MM.1S (cell line): ENCODE measurements around the gene SELL.

Experiments
- DNase-seq: peaks from one replicate; pipeline ENCODE4 v3.0.0-alpha.2; 2015
- H2AFZ ChIP-seq: fragments of 300-600 bp; sonication (generic); 2 replicates; pipeline ENCODE4 v1.6.0; 2016; ENCODE audit warnings: antibody characterized with exemption, low read length
- H3F3A ChIP-seq: fragments of 300-600 bp; sonication (generic); 2 replicates; pipeline ENCODE4 v1.6.1; 2016; ENCODE audit warnings: mild to moderate bottlenecking, antibody characterized with exemption, low read length, moderate library complexity, mixed read lengths; ENCODE audit not compliant: insufficient read depth
- H3K27ac ChIP-seq: fragments of 300-600 bp; sonication (generic); 2 replicates; pipeline ENCODE4 v1.5.1; 2016; ENCODE audit warnings: mild to moderate bottlenecking, low read length
- H3K27me3 ChIP-seq: fragments of 300-600 bp; sonication (generic); replicated peaks from 2 replicates; pipeline ENCODE4 v1.6.0; 2016; ENCODE audit warnings: low read length; ENCODE audit not compliant: insufficient read depth
- H3K36me3 ChIP-seq: fragments of 300-600 bp; sonication (generic); replicated peaks from 2 replicates; pipeline ENCODE4 v1.6.1; 2016; ENCODE audit warnings: mild to moderate bottlenecking, low read length, mixed read lengths; ENCODE audit not compliant: insufficient read depth
- H3K4me1 ChIP-seq: fragments of 300-600 bp; sonication (generic); 2 replicates; pipeline ENCODE4 v1.6.1; 2016; ENCODE audit warnings: low read length, mixed read lengths
- H3K4me2 ChIP-seq: fragments of 300-600 bp; sonication (generic); 2 replicates; pipeline ENCODE4 v1.6.0; 2016; ENCODE audit warnings: low read depth, low read length
- H3K4me3 ChIP-seq: fragments of 300-600 bp; sonication (generic); 2 replicates; pipeline ENCODE4 v1.5.1; 2016; ENCODE audit warnings: low read length, mixed read lengths
- H3K79me2 ChIP-seq: fragments of 300-600 bp; sonication (generic); 2 replicates; pipeline ENCODE4 v1.6.1; 2016; ENCODE audit warnings: mixed run types, low read length, mixed read lengths
- H3K9ac ChIP-seq: fragments of 300-600 bp; sonication (generic); 2 replicates; pipeline ENCODE4 v1.6.1; 2016; ENCODE audit warnings: low read length, mixed read lengths
- H3K9me2 ChIP-seq: fragments of 300-600 bp; sonication (generic); replicated peaks from 2 replicates; pipeline ENCODE4 v1.6.1; 2016; ENCODE audit warnings: mild to moderate bottlenecking, low read length, mixed read lengths; ENCODE audit not compliant: insufficient read depth
- H3K9me3 ChIP-seq: fragments of 300-600 bp; sonication (generic); replicated peaks from 2 replicates; pipeline ENCODE4 v1.6.1; 2016; ENCODE audit warnings: mild to moderate bottlenecking, low read length, mixed read lengths; ENCODE audit not compliant: insufficient read depth
- H4K20me1 ChIP-seq: fragments of 300-600 bp; sonication (generic); 2 replicates; pipeline ENCODE4 v1.6.1; 2016; ENCODE audit warnings: mild to moderate bottlenecking, low read length, moderate library complexity, mixed read lengths; ENCODE audit not compliant: insufficient read depth
- CTCF ChIP-seq: fragments of 300-600 bp; sonication (generic); IDR thresholded peaks from 2 replicates; pipeline ENCODE4 v1.5.1; 2016; ENCODE audit warnings: antibody characterized with exemption, low read length, mixed read lengths
- EZH2 ChIP-seq: fragments of 300-600 bp; sonication (generic); optimal IDR thresholded peaks from 2 replicates; pipeline ENCODE3; 2017; ENCODE audit warnings: low read depth, mild to moderate bottlenecking, antibody characterized with exemption, low read length, mixed read lengths
- EZH2phosphoT487 ChIP-seq: fragments of 300-600 bp; sonication (generic); IDR thresholded peaks from 2 replicates; pipeline ENCODE4 v1.6.1; 2018; ENCODE audit warnings: antibody characterized with exemption, low read length

The SELL gene

GRCh38 chr1:169704797-169705196 lies 6.6 kb downstream of the SELL start:
- Histone ChIP-seq H3K27me3 (no peaks in the 10 kb centered on the region), H3K9me3 (no peaks in the 10 kb centered on the region), H3K27ac (no peak overlapping the region)

GRCh38 chr1:169701261-169702005 lies 10.0 kb downstream of the SELL start:
- Histone ChIP-seq H3K79me2 (no peaks in the 10 kb centered on the region), H3K27ac (no peak overlapping the region), H3K4me3 (no peak overlapping the region), H3K9ac (no peak overlapping the region), H3K4me1 (no peaks in the 10 kb centered on the region), H3K36me3 (no peaks in the 10 kb centered on the region), H3K9me2 (no peaks in the 10 kb centered on the region), H4K20me1 (no peaks in the 10 kb centered on the region), H3K27me3 (peaks cover under 1% of the 10 kb centered on the region; the same call in 1 of the 2 replicates), H3K9me3 (no peaks in the 10 kb centered on the region), H2AFZ (no peak overlapping the region), H3F3A (no peaks in the 10 kb centered on the region), H3K4me2 (no peak overlapping the region)
- no peak for DNase-seq
- TF ChIP-seq EZH2phosphoT487 (no peak), EZH2 (no peak)

More at GRCh38 chr1:169704797-169705196, 6.6 kb downstream of the SELL start:
- no peak overlapping the region for H3K4me3 ChIP-seq
- DNase-seq: no peak
- no peaks in the 10 kb centered on the region for H3F3A ChIP-seq
- no peak overlapping the region for H2AFZ ChIP-seq
- no peak overlapping the region for H3K4me2 ChIP-seq
- no peaks in the 10 kb centered on the region for H3K36me3 ChIP-seq
- H3K9ac ChIP-seq: no peak overlapping the region
- no peaks in the 10 kb centered on the region for H4K20me1 ChIP-seq
- no peaks in the 10 kb centered on the region for H3K79me2 ChIP-seq
- H3K4me1 ChIP-seq: no peaks in the 10 kb centered on the region
- TF ChIP-seq EZH2phosphoT487 (no peak), EZH2 (no peak), CTCF (no peak)
- no peaks in the 10 kb centered on the region for H3K9me2 ChIP-seq

GRCh38 chr1:169699707-169700106 lies 11.7 kb downstream of the SELL start:
- Histone ChIP-seq H3K27ac (no peak overlapping the region), H3F3A (peaks cover 1% of the 10 kb centered on the region; the same call in 1 of the 2 replicates), H3K9ac (no peak overlapping the region), H3K4me2 (no peak overlapping the region), H3K27me3 (peaks cover 17% of the 10 kb centered on the region), H3K4me1 (peaks cover 5% of the 10 kb centered on the region), H4K20me1 (no peaks in the 10 kb centered on the region), H2AFZ (no peak overlapping the region), H3K9me3 (no peaks in the 10 kb centered on the region), H3K79me2 (no peaks in the 10 kb centered on the region), H3K4me3 (no peak overlapping the region), H3K9me2 (no peaks in the 10 kb centered on the region), H3K36me3 (no peaks in the 10 kb centered on the region)
- DNase-seq: no peak
- no peak for TF ChIP-seq EZH2phosphoT487
- no peak for TF ChIP-seq CTCF
- TF ChIP-seq EZH2: no peak

GRCh38 chr1:169698976-169699375 lies 12.4 kb downstream of the SELL start:
- DNase-seq: no peak
- Histone ChIP-seq H3K9me2 (no peaks in the 10 kb centered on the region), H3K4me2 (no peak overlapping the region), H3K4me3 (no peak overlapping the region), H3K36me3 (no peaks in the 10 kb centered on the region), H3K79me2 (no peaks in the 10 kb centered on the region), H4K20me1 (no peaks in the 10 kb centered on the region), H3K9ac (no peak overlapping the region), H3K27me3 (peaks cover 17% of the 10 kb centered on the region), H3K27ac (no peak overlapping the region), H3F3A (peaks cover 8% of the 10 kb centered on the region), H3K9me3 (no peaks in the 10 kb centered on the region), H3K4me1 (peaks cover 12% of the 10 kb centered on the region), H2AFZ (no peak overlapping the region)
- no peak for TF ChIP-seq CTCF
